ENCODE results near the gene SCRN3. TPM values are rescaled to one million over a fixed set of nuclear protein-coding genes. Genes with fewer than 3 reads are reported as not detected.

The SCRN3 gene
- total and polyA plus RNA-seq, 3 donors from 2014 or later = 18.3 to 29.1 (median 20.2) TPM

DNA sequence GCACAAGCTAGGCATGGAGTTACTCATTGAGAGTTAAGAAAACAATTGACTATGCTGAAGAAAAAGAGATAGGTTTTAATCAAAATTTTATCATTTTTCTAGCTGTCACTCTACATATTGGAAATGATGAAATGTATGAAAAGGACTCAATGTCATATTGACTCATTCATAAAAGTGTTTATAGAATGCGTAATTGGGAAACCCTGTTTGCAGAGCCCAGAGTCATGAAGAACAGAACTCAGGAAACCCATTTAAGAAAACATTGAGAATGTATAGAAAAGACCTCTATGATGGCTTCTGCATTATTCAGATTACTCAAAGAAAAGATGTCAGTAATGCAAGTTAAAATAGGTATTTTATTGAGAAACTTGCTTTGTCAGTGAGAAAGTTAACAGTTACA, 36.4 kb downstream of the SCRN3 start:
- H3K4me1 ChIP-seq = no peaks in the 10 kb centered on the region
- H3K27ac ChIP-seq = no peak overlapping the region
- TF ChIP-seq POLR2A (IDR thresholded peaks at IDR 0.05) (no peak), CTCF (IDR thresholded peaks at IDR 0.05) (no peak)
- H3K9me3 ChIP-seq = no peaks in the 10 kb centered on the region
- WGBS, 2 donors = 95 to 97% methylated on average over 1 of the region's 1 CpG
- H3K4me3 ChIP-seq = no peak overlapping the region
- H3K36me3 ChIP-seq (ENCODE audit: low read depth, missing control alignments) = no peaks in the 10 kb centered on the region
- intact Hi-C loops (cut with DNase I; ENCODE audit: low total_unique reads) = no loop called here
- no peak for DNase-seq
- H3K27me3 ChIP-seq = no peaks in the 10 kb centered on the region

DNA sequence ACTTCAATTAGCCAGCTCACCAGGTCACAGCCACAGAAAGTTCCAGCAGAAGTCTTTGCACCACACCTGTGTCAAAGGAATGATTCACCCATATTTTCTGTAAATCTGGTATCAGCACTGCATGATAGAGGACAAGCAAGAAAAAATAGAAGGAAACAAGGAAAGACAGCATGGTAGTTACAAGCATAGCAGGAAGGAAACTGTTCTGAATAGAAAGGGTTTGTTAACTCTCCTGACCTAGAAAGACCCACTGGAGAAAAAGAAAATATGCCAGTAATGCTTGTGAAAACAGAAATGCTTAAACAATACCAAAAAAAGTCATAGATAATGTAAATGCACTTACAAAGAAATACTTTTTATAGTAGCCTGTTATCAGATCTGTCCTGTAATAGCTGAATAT, 40.8 kb downstream of the SCRN3 start:
- no peak overlapping the region for H3K4me3 ChIP-seq

DNA sequence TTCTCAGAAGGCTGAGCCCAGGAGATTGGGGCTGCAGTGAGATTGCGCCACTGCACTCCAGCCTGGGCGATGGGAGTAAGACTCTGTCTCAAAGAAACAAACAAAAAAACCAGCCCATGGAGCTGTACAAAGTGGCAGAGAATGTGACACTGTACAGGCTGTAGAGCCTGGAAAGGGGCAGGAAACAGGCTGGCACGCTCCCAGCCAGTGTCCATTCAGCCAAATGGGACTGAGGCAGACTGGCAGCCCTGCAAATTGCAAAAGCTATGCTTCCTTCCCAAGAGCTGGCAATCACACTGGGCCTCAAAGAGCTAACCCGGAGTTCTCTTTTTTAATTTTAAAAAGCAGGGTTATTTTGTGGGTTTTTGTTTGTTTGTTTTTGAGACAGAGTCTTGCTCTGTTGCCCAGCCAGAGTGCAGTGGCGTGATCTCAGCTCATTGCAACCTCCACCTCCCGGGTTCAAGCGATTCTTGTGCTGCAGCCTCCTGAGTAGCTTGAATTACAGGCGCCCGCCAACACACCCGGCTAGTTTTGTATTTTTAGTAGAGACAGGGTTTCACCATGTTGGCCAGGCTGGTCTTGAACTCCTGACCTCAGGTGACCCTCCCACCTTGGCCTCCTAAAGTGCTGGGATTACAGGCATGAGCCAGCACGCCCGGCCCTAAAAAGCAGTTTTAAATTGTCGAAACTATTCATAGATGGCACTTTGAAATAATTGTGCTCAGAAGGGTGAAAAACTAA, 42.8 kb downstream of the SCRN3 start:
- TF ChIP-seq POLR2A (IDR thresholded peaks at IDR 0.05) (no peak), CTCF (IDR thresholded peaks at IDR 0.05) (no peak)
- no peak overlapping the region for H3K27ac ChIP-seq
- intact Hi-C loops (cut with DNase I; ENCODE audit: low total_unique reads) = no loop called here
- no peaks in the 10 kb centered on the region for H3K36me3 ChIP-seq (ENCODE audit: low read depth, missing control alignments)
- WGBS, 2 donors = 84 to 89% methylated on average over 13 of the region's 13 CpGs
- DNase-seq = no peak
- no peak overlapping the region for H3K4me3 ChIP-seq
- H3K4me1 ChIP-seq = no peaks in the 10 kb centered on the region
- no peaks in the 10 kb centered on the region for H3K27me3 ChIP-seq
- no peaks in the 10 kb centered on the region for H3K9me3 ChIP-seq

More for the DNA sequence above, 40.8 kb downstream of the SCRN3 start:
- no peaks in the 10 kb centered on the region for H3K36me3 ChIP-seq (ENCODE audit: low read depth, missing control alignments)
- H3K27ac ChIP-seq = no peak overlapping the region
- intact Hi-C loops (cut with DNase I; ENCODE audit: low total_unique reads) = no loop called here
- no peak for TF ChIP-seq POLR2A (IDR thresholded peaks at IDR 0.05)
- TF ChIP-seq CTCF (IDR thresholded peaks at IDR 0.05) = no peak
- H3K27me3 ChIP-seq = no peaks in the 10 kb centered on the region
- no peaks in the 10 kb centered on the region for H3K9me3 ChIP-seq
- H3K4me1 ChIP-seq = no peaks in the 10 kb centered on the region
- no peak for DNase-seq

DNA sequence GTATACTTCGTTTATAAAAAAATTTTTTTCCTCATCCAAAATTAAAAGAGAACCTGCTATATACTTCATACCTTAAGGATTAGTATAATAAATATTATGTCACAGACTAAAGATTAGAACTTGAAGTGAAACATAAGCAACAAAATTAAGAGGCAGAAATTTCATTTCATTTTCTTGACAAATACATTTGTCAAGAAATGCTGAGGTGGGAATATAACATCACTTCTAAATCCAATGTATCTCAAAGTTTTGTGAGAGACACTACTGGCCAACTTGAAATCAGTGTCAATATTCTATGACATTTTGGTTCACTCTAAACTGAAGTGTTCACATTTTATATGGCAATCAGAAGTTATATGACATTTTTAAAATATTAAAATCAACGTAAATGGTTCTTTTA, 43.8 kb downstream of the SCRN3 start:
- 86 to 93% methylated on average over 2 of the region's 2 CpGs for WGBS, 2 donors
- Histone ChIP-seq H3K4me1 (no peaks in the 10 kb centered on the region), H3K27ac (no peak overlapping the region), H3K36me3 (ENCODE audit: low read depth, missing control alignments) (no peaks in the 10 kb centered on the region), H3K27me3 (no peaks in the 10 kb centered on the region), H3K4me3 (no peak overlapping the region), H3K9me3 (no peaks in the 10 kb centered on the region)
- DNase-seq = no peak
- TF ChIP-seq POLR2A (IDR thresholded peaks at IDR 0.05) (no peak), CTCF (IDR thresholded peaks at IDR 0.05) (no peak)
- intact Hi-C loops (cut with DNase I; ENCODE audit: low total_unique reads) = no loop called here

- no peaks in the 10 kb centered on the region for H3K4me1 ChIP-seq
- no peak for DNase-seq
- H3K27ac ChIP-seq = no peak overlapping the region
- no peaks in the 10 kb centered on the region for H3K9me3 ChIP-seq
- H3K4me3 ChIP-seq = no peak overlapping the region
- H3K27me3 ChIP-seq = no peaks in the 10 kb centered on the region
- TF ChIP-seq POLR2A (IDR thresholded peaks at IDR 0.05) (no peak), CTCF (IDR thresholded peaks at IDR 0.05) (no peak)
- intact Hi-C loops (cut with DNase I; ENCODE audit: low total_unique reads) = no loop called here
- 67 to 75% methylated on average over 2 of the region's 2 CpGs for WGBS, 2 donors
- no peaks in the 10 kb centered on the region for H3K36me3 ChIP-seq (ENCODE audit: low read depth, missing control alignments)
These were observed 44.4 kb downstream of the SCRN3 start for GRCh38 chr2:174439950-174440349.
